HG03025 (cell line): ENCODE data around the gene L1CAM.

Source experiments
- ATAC-seq: cut with Tn5 transposase; IDR thresholded peaks from one replicate; pipeline ENCODE4 v1.9.1; 2021; ENCODE audit warnings: mild to moderate bottlenecking, moderate library complexity; ENCODE audit not compliant: unreplicated experiment, low FRiP score

L1CAM gene

GRCh38 chrX:153924149-153924861, 38.3 kb upstream of the L1CAM start:
- no peak for ATAC-seq

GRCh38 chrX:153922932-153923857, 37.2 kb upstream of the L1CAM start:
- no peak for ATAC-seq

DNA sequence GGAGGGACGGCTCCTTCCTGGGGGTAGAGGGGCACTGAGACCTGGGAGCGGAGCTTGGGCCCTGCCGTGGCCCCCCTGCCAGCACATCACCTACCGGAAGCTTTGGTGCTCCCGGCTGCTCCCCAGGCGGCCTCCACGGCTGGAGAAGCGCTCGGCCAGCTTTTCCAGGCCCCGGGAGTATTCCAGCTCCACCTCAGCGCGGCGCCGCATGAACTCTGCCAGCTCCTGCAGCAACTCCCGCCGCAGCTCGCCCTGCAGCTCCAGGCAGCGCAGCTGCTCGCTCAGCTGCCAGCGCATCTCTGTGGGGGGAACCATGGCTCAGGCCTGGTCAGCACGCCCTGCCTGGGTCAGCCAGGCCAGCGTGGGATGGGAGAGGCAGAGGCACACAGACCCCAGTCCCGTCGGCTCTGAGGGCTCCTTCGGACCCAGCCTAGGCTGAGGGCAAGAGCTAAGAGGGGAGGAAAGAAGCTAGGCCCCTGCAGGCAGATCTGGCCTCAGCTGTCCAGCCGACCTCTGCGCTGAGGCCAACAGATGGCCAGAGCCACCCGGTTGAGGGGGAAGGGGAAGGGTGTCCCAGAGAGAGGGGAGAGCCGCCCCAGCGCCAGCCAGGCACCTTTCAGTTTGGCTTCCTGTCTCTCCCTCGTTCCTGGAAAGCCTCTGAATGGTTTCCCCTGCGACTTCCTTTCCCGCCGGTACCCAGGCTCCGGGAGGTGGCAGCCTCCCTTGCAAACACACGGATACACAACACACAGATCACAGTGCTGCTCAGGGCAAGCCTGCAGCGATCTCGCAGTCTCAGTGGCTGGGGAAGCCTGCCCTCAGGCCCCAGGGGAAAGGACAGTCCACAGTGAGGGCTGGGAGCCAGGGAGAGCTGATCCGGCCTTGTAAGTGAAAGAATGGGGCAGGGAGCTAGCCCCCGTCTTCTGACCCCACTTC, 35.8 kb upstream of the L1CAM start:
- no peak for ATAC-seq

GRCh38 chrX:153921070-153921469, 35.1 kb upstream of the L1CAM start:
- no peak for ATAC-seq

- no peak for ATAC-seq
These were observed 34.6 kb upstream of the L1CAM start for GRCh38 chrX:153920546-153920945.

DNA sequence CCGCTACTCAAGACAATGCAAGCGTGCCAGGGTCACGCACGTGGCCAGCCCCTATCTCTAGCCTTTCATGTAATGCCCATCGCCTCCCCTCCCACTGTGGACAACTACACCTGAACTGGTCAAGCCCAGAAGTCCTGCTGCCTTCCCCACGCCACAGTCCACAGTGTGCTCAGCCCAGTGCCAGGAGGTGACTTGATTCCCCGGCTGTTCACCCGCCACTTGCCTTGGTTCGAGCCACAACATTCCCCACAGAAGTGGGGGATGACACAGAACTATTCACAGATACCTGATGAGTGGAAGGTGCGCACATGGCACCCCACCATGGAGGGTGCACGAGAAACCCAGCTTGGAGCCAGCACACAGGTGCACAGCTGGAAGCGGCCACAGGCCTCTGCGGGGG, 33.3 kb upstream of the L1CAM start:
- ATAC-seq = no peak

DNA sequence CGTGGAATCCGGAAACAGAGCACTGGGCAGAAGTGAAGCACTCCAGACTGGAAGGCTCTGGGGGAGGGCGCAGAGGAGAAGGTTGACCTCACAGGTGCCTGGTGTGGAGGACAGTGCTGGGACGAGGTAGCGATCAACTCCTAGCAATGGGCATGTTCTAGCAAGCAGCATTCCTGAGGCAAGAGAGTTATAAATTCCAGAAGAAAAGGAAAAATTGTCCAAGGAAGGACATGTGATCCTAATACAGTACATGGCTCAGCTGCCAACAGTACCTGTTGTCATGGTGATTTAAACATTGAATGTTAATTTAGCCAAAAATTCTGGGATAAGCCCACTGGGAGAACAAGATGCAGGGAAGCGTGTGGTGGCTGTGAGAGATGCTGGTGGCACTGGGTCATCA, 31.9 kb upstream of the L1CAM start:
- ATAC-seq = no peak

- no peak for ATAC-seq
These were observed 27.7 kb upstream of the L1CAM start for GRCh38 chrX:153913701-153914100.

DNA sequence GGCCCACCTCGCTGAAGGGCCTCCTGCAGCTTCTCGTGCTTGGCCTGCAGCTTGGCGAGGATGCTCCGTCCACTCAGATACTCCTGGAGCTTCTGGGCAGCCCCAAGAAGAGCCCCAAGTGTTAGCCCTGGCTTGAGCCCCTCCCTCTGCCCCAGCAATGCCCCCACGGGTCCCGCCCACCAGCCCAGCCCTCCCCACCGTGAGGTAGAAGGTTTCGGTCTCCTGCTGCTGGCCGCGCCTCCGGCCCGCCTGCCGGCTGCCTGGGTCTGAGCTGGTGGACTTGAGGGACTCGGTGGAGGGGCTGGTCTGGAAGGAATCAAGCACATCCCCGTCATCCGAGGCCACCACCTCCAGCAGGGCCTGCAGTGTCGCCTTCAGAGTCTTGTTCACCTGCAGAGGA, 27.2 kb upstream of the L1CAM start:
- no peak for ATAC-seq

- no peak for ATAC-seq
These were observed 25.8 kb upstream of the L1CAM start for GRCh38 chrX:153911798-153912197.

DNA sequence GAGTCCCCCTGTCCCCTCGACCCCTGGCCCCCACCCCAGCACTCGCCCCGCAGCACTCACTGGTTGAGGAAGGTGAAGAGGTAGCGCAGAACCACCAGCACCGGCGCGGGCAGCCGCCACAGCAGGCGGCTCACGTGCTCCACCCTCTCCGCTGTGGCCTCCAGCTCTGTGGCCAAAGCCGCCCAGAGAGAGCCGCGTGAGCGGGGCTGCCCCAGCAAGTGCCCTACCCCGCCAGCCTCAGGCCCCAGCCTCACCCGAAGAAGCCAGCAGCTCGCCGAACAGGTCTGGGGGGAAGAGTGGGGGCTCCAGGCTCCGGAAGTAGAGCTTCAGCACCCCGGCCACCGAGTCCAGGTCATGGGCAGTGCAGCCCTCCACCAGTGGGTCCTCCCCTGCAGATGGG, 24.5 kb upstream of the L1CAM start:
- ATAC-seq = no peak

GRCh38 chrX:153909980-153910360, 24.0 kb upstream of the L1CAM start:
- ATAC-seq = no peak

DNA sequence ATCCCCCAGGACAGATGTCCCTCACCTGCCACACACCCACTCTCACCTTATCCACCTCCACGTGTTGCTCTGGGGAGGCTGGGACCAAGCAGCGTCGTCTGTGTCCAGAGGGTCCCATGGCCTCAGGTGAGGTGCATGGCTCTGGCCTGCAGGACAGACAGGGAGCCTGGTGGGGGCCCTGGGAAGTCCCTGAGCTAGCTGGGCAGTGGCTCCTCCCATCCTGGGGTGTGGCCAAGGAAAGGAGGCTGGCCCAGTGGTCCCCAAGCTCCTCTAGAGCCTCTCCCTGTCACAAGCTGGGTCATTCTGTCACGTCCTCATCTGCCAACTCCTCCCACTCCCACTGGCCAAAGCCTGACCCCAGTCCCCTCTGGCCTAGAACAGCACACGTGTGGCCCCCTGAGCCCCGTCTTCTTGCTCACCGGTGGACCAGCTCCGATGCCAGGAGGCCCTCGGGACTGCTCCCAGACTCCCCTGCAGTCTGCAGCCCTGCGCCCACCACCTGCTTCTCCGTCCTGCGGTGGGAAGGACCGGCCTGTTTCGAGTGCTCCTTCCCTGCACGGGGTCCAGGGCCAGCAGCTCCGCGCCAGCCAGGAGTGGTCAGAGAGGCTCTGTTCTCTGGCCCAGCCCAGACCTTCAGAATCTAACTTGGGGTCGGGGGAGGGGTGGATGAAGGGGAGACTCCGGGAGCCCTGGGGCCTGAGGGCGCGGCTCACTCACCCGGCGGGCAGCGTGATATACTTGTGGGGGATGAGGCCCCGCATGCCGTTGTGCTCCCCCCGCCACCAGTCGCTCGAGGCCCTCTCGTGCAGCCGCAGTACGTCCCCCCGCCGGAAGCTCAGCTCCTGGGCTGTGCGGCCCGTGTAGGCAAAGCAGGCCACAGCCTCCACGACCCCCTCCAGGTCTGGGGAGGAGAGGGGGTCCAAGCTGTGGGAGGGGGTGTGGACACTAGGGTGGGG, 23.3 kb upstream of the L1CAM start:
- no peak for ATAC-seq

GRCh38 chrX:153908219-153908860, 22.4 kb upstream of the L1CAM start:
- ATAC-seq = no peak

- no peak for ATAC-seq
These were observed 21.5 kb upstream of the L1CAM start for GRCh38 chrX:153907456-153907855.

DNA sequence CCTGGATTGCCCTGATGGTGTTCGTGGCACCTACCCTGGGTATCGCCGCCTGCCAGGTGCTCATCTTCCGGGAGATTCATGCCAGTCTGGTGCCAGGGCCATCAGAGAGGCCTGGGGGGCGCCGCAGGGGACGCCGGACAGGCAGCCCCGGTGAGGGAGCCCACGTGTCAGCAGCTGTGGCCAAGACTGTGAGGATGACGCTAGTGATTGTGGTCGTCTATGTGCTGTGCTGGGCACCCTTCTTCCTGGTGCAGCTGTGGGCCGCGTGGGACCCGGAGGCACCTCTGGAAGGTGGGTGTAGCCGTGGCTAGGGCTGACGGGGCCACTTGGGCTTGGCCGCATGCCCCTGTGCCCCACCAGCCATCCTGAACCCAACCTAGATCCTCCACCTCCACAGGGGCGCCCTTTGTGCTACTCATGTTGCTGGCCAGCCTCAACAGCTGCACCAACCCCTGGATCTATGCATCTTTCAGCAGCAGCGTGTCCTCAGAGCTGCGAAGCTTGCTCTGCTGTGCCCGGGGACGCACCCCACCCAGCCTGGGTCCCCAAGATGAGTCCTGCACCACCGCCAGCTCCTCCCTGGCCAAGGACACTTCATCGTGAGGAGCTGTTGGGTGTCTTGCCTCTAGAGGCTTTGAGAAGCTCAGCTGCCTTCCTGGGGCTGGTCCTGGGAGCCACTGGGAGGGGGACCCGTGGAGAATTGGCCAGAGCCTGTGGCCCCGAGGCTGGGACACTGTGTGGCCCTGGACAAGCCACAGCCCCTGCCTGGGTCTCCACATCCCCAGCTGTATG, 20.3 kb upstream of the L1CAM start:
- ATAC-seq = no peak

DNA sequence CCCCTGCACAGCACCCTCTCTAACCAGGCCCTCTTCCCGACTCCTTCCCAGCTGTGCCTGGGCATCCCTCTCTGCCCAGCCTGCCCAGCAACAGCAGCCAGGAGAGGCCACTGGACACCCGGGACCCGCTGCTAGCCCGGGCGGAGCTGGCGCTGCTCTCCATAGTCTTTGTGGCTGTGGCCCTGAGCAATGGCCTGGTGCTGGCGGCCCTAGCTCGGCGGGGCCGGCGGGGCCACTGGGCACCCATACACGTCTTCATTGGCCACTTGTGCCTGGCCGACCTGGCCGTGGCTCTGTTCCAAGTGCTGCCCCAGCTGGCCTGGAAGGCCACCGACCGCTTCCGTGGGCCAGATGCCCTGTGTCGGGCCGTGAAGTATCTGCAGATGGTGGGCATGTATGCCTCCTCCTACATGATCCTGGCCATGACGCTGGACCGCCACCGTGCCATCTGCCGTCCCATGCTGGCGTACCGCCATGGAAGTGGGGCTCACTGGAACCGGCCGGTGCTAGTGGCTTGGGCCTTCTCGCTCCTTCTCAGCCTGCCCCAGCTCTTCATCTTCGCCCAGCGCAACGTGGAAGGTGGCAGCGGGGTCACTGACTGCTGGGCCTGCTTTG, 19.6 kb upstream of the L1CAM start:
- ATAC-seq = no peak
